OCI-LY1 (cell line): ENCODE results near the gene ZNF366.

Experiments used
- EZH2 ChIP-seq: fragments of 200-600 bp; sonication (generic), shearing (Covaris generic); IDR thresholded peaks from 2 replicates; pipeline ENCODE4 v1.8.0; 2017; ENCODE audit warnings: borderline replicate concordance, mixed run types, mild to moderate bottlenecking, antibody characterized with exemption, low read length, moderate library complexity, mixed read lengths
- TF ChIP-seq, protein P1 (sequence below): fragments of 200-600 bp; sonication (generic), shearing (Covaris generic); IDR thresholded peaks from 2 replicates; pipeline ENCODE4 v1.5.1; 2017; ENCODE audit warnings: mild to moderate bottlenecking, antibody characterized with exemption, low read length, moderate library complexity, mixed read lengths

GRCh38 chr5:72408603-72409002 lies 98.6 kb downstream of the ZNF366 start:
- TF ChIP-seq, protein P1, sequence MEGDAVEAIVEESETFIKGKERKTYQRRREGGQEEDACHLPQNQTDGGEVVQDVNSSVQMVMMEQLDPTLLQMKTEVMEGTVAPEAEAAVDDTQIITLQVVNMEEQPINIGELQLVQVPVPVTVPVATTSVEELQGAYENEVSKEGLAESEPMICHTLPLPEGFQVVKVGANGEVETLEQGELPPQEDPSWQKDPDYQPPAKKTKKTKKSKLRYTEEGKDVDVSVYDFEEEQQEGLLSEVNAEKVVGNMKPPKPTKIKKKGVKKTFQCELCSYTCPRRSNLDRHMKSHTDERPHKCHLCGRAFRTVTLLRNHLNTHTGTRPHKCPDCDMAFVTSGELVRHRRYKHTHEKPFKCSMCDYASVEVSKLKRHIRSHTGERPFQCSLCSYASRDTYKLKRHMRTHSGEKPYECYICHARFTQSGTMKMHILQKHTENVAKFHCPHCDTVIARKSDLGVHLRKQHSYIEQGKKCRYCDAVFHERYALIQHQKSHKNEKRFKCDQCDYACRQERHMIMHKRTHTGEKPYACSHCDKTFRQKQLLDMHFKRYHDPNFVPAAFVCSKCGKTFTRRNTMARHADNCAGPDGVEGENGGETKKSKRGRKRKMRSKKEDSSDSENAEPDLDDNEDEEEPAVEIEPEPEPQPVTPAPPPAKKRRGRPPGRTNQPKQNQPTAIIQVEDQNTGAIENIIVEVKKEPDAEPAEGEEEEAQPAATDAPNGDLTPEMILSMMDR, result no peak
- no peak for TF ChIP-seq EZH2
